ENCODE results near the gene EDN1. TPM values are rescaled to one million over a fixed set of nuclear protein-coding genes. Genes with fewer than 3 reads are reported as not detected.
"Not testable (repeated sequence)": the region's sequence is repeated elsewhere in the genome, so short reads cannot be mapped to it uniquely, and the experiment has no call there.

Gene EDN1
- total and polyA plus RNA-seq, 9 of the 15 experiments (the other 6 are each of a cell fraction or from before 2014, with no cell fraction given): 0.03 to 0.06 TPM; not detected in 7

- TF ChIP-seq HNRNPUL1 (IDR thresholded peaks at IDR 0.05; ENCODE audit: low read length) (no peak), NFIC (IDR thresholded peaks at IDR 0.05) (0 out of 2 replicates have a peak, but pooled peaks have one; percentile 20)
- BruUV-seq (replicated peaks): no TSS peak
- H3K4me1 ChIP-seq (replicated peaks in 1 of 2; ENCODE audit: control insufficient read depth in 2 of 2, insufficient read depth in 2 of 2, low read length in 2 of 2): no peaks in the 10 kb centered on the region
- no peak overlapping the region for H3K9ac ChIP-seq (ENCODE audit: insufficient read depth in 1 of 2, low read depth in 2 of 2, low read length in 2 of 2)
- no peaks in the 10 kb centered on the region for H3K36me3 ChIP-seq (ENCODE audit: control insufficient read depth, insufficient read depth, low read length)
- H3K4me2 ChIP-seq (ENCODE audit: insufficient read depth, low read length): no peak overlapping the region
- no peaks in the 10 kb centered on the region for H3K9me3 ChIP-seq (replicated peaks; ENCODE audit: control insufficient read depth, insufficient read depth, low read depth, low read length)
- no peak for ATAC-seq
- H3K27ac ChIP-seq (ENCODE audit: extremely low read depth, low read depth, low read length): no peak overlapping the region
- no peaks in the 10 kb centered on the region for H4K20me1 ChIP-seq (replicated peaks; ENCODE audit: control insufficient read depth, insufficient read depth, low read length)
- ChIA-PET CTCF (ENCODE audit: low intra/inter-chr PET ratio) (no interaction called here), POLR2A (no interaction called here)
- no peaks in the 10 kb centered on the region for H3K9me1 ChIP-seq (ENCODE audit: control insufficient read depth, insufficient read depth, low read length)
- H3K79me2 ChIP-seq (ENCODE audit: control insufficient read depth, insufficient read depth, low read length): no peaks in the 10 kb centered on the region
- no peak for DNase-seq (ENCODE audit: extremely low read depth in 1 of 4, low spot score in 3 of 4)
- 0% methylated on average over 2 of the region's 2 CpGs for WGBS (ENCODE audit: insufficient coverage, low coverage, missing lambda C conversion rate)
- H3K27me3 ChIP-seq (ENCODE audit: control insufficient read depth in 2 of 2, insufficient read depth in 2 of 2, low read length in 2 of 2): 0 out of 5 replicates have a peak, but pooled peaks cover 0 to 8% of the 10 kb centered on the region in 2 experiments
- no peak overlapping the region for H3K4me3 ChIP-seq
- intact Hi-C loops (cut with micrococcal nuclease): no loop called here
- no peak for FAIRE-seq
- no peak overlapping the region for H2AFZ ChIP-seq (ENCODE audit: low read depth, low read length)
- in situ Hi-C loops (cut with MboI): no loop called here
Observed at GRCh38 chr6:12318749-12319148, 28.6 kb downstream of the EDN1 start.

GRCh38 chr6:12320074-12320473 is 29.9 kb downstream of the EDN1 start:
- H3K9me1 ChIP-seq (ENCODE audit: control insufficient read depth, insufficient read depth, low read length); H2AFZ ChIP-seq (ENCODE audit: low read depth, low read length); H3K79me2 ChIP-seq (ENCODE audit: control insufficient read depth, insufficient read depth, low read length); H4K20me1 ChIP-seq (replicated peaks; ENCODE audit: control insufficient read depth, insufficient read depth, low read length); in situ Hi-C loops (cut with MboI); H3K36me3 ChIP-seq (ENCODE audit: control insufficient read depth, insufficient read depth, low read length); H3K4me3 ChIP-seq; H3K9ac ChIP-seq (ENCODE audit: insufficient read depth in 1 of 2, low read depth in 2 of 2, low read length in 2 of 2); H3K4me2 ChIP-seq (ENCODE audit: insufficient read depth, low read length); H3K27ac ChIP-seq (ENCODE audit: extremely low read depth, low read depth, low read length); POLR2A ChIA-PET; CTCF ChIA-PET (ENCODE audit: low intra/inter-chr PET ratio); DNase-seq (ENCODE audit: extremely low read depth in 1 of 4, low spot score in 3 of 4); H3K9me3 ChIP-seq (replicated peaks; ENCODE audit: control insufficient read depth, insufficient read depth, low read depth, low read length); H3K4me1 ChIP-seq (replicated peaks in 1 of 2; ENCODE audit: control insufficient read depth in 2 of 2, insufficient read depth in 2 of 2, low read length in 2 of 2); H3K27me3 ChIP-seq (ENCODE audit: control insufficient read depth in 2 of 2, insufficient read depth in 2 of 2, low read length in 2 of 2); intact Hi-C loops (cut with micrococcal nuclease); ATAC-seq; BruUV-seq (replicated peaks); FAIRE-seq: not testable (repeated sequence)
- 0% methylated on average over 5 of the region's 5 CpGs for WGBS (ENCODE audit: insufficient coverage, low coverage, missing lambda C conversion rate)
